ENCODE measurements around the gene TRAPPC13. TPM values are rescaled to one million over a fixed set of nuclear protein-coding genes. Genes with fewer than 3 reads are reported as not detected.

The TRAPPC13 gene
- total and polyA plus RNA-seq, 10 of the 15 experiments (the other 5 are each of a cell fraction or from before 2014, with no cell fraction given): 16.5 to 35.6 (median 25.0) TPM

GRCh38 chr5:65668696-65669095, 43.9 kb downstream of the TRAPPC13 start:
- ATAC-seq: no peak
- BruUV-seq (replicated peaks): no TSS peak
- Histone ChIP-seq H3K9me3 (replicated peaks; ENCODE audit: control insufficient read depth, insufficient read depth, low read length) (no peaks in the 10 kb centered on the region), H3K9ac (ENCODE audit: control insufficient read depth, insufficient read depth, low read length) (no peak overlapping the region), H3K4me1 (ENCODE audit: control insufficient read depth, insufficient read depth, low read length) (no peaks in the 10 kb centered on the region), H3K4me2 (ENCODE audit: control insufficient read depth, insufficient read depth) (no peak overlapping the region), H4K20me1 (ENCODE audit: control insufficient read depth, insufficient read depth) (no peaks in the 10 kb centered on the region), H2AFZ (ENCODE audit: control insufficient read depth, low read depth, low read length) (no peak overlapping the region), H3K36me3 (ENCODE audit: control insufficient read depth in 2 of 2, insufficient read depth in 2 of 2, low read length in 1 of 2) (peaks cover 0 to 6% of the 10 kb centered on the region in 2 experiments; a peak in 2 of 4 replicates), H3K4me3 (no peak overlapping the region), H3K27ac (ENCODE audit: control insufficient read depth, insufficient read depth) (no peak overlapping the region), H3K27me3 (replicated peaks in 1 of 2; ENCODE audit: control insufficient read depth in 2 of 2, insufficient read depth in 2 of 2, low read length in 1 of 2) (no peaks in the 10 kb centered on the region), H3K79me2 (ENCODE audit: control insufficient read depth, insufficient read depth, low read length) (no peaks in the 10 kb centered on the region)
- no peak for TF ChIP-seq CEBPZ (IDR thresholded peaks at IDR 0.05; ENCODE audit: low read depth, low read length)
- POLR2A ChIA-PET: no interaction called here
- 71% methylated on average over 5 of the region's 7 CpGs for WGBS (ENCODE audit: insufficient coverage, insufficient replicate concordance, low lambda C conversion rate, missing lambda C conversion rate)
- in situ Hi-C loops (cut with MboI) (no loop called here), intact Hi-C loops (cut with micrococcal nuclease; ENCODE audit: unreplicated experiment) (loop anchor here (10.0 kb wide), 1 partner anchor 856 kb away; no protein-coding TSS in a partner anchor)
- FAIRE-seq: no peak
- SMC1A ChIA-PET (ENCODE audit: uncharacterized antibody, unreplicated experiment): no interaction called here
- RAD21 ChIA-PET (ENCODE audit: unreplicated experiment): no interaction called here
- no peak for DNase-seq (ENCODE audit: low read depth, low spot score)
- CTCF ChIA-PET: no interaction called here

GRCh38 chr5:65672796-65673195, 48.0 kb downstream of the TRAPPC13 start:
- DNase-seq (ENCODE audit: low read depth, low spot score) (no peak), ATAC-seq (no peak), FAIRE-seq (no peak)
- intact Hi-C loops (cut with micrococcal nuclease; ENCODE audit: unreplicated experiment): no loop called here
- Histone ChIP-seq H3K9me3 (replicated peaks; ENCODE audit: control insufficient read depth, insufficient read depth, low read length) (no peaks in the 10 kb centered on the region), H3K9ac (ENCODE audit: control insufficient read depth, insufficient read depth, low read length) (no peak overlapping the region), H3K36me3 (ENCODE audit: control insufficient read depth in 2 of 2, insufficient read depth in 2 of 2, low read length in 1 of 2) (peaks cover 0 to 2% of the 10 kb centered on the region in 2 experiments; a peak in 2 of 4 replicates), H3K27me3 (replicated peaks in 1 of 2; ENCODE audit: control insufficient read depth in 2 of 2, insufficient read depth in 2 of 2, low read length in 1 of 2) (no peaks in the 10 kb centered on the region), H3K4me2 (ENCODE audit: control insufficient read depth, insufficient read depth) (no peak overlapping the region), H3K79me2 (ENCODE audit: control insufficient read depth, insufficient read depth, low read length) (no peaks in the 10 kb centered on the region), H4K20me1 (ENCODE audit: control insufficient read depth, insufficient read depth) (no peaks in the 10 kb centered on the region), H3K27ac (ENCODE audit: control insufficient read depth, insufficient read depth) (no peak overlapping the region), H2AFZ (ENCODE audit: control insufficient read depth, low read depth, low read length) (no peak overlapping the region), H3K4me1 (ENCODE audit: control insufficient read depth, insufficient read depth, low read length) (no peaks in the 10 kb centered on the region), H3K4me3 (no peak overlapping the region)
- in situ Hi-C loops (cut with MboI): no loop called here
- CTCF ChIA-PET: no interaction called here
- SMC1A ChIA-PET (ENCODE audit: uncharacterized antibody, unreplicated experiment): no interaction called here
- no TSS peak for BruUV-seq (replicated peaks)
- RAD21 ChIA-PET (ENCODE audit: unreplicated experiment): no interaction called here
- 58% methylated on average over 1 of the region's 1 CpG for WGBS (ENCODE audit: insufficient coverage, insufficient replicate concordance, low lambda C conversion rate, missing lambda C conversion rate)
- POLR2A ChIA-PET: no interaction called here
- no peak for TF ChIP-seq SMAD5 (IDR thresholded peaks at IDR 0.05; ENCODE audit: low read depth)
- TF ChIP-seq RCOR1 (conservative IDR thresholded peaks at IDR 0.05; ENCODE audit: low read depth, low read length): no peak
- TF ChIP-seq SMARCA5 (IDR thresholded peaks at IDR 0.05): no peak
- no peak for TF ChIP-seq HDGF (IDR thresholded peaks at IDR 0.05)
- TF ChIP-seq HCFC1 (IDR thresholded peaks at IDR 0.05; ENCODE audit: low read length): no peak
- TF ChIP-seq NFYB (IDR thresholded peaks at IDR 0.05; ENCODE audit: insufficient read depth, low read depth, low read length): no peak
- no peak for TF ChIP-seq EP300 (IDR thresholded peaks at IDR 0.05; ENCODE audit: borderline replicate concordance in 1 of 2, control insufficient read depth in 1 of 2, low read depth in 2 of 2, low read length in 2 of 2)
- TF ChIP-seq MTA2 (IDR thresholded peaks at IDR 0.05; ENCODE audit: low read depth): no peak
- TF ChIP-seq ZNF24 (IDR thresholded peaks at IDR 0.05): no peak
- no peak for TF ChIP-seq RFX5 (IDR thresholded peaks at IDR 0.05; ENCODE audit: low read depth, low read length)
- TF ChIP-seq BCL3 (IDR thresholded peaks at IDR 0.05; ENCODE audit: borderline replicate concordance, insufficient read depth, low read depth, low read length, poor library complexity, severe bottlenecking): no peak
- no peak for TF ChIP-seq ZNF217 (IDR thresholded peaks at IDR 0.05)
- no peak for TF ChIP-seq HDAC2 (IDR thresholded peaks at IDR 0.05)

Measured in GM12878 (cell line).